ENCODE measurements around the gene PDCD1LG2.
A peak's percentile ranks its signal among the peaks of the same experiment; 100 is the strongest.

PDCD1LG2 gene

DNA sequence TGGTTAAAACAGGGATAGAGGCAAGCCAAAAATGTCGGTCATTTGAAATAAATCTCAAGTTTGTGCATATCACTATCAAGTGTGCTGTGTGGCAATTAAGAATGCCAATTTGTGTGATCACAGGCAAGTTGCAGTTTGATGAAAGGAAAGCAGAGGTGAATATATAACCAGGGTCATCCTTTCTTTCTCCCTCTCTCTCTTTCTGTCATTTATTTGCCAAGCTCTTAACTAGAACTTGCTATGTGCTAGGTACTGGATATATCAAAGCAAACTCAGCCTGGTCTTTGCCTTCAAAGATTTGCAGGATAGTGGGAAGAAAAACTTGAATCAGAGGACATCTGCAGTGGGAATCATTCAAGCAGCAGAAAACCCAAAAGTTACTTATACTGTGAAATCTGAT is 22.0 kb downstream of the PDCD1LG2 start:
- no peak overlapping the region for H3K27ac ChIP-seq (ENCODE audit: low read depth, low read length)
- H3K4me3 ChIP-seq (ENCODE audit: low read depth, low read length), result no peak overlapping the region
- no peaks in the 10 kb centered on the region for H3K79me2 ChIP-seq (ENCODE audit: control insufficient read depth, insufficient read depth, low read length, unreplicated experiment)
- no peak overlapping the region for H2AFZ ChIP-seq (ENCODE audit: low read length, unreplicated experiment)
- no peaks in the 10 kb centered on the region for H3K4me1 ChIP-seq (ENCODE audit: control insufficient read depth, insufficient read depth, low read length, unreplicated experiment)
- no peaks in the 10 kb centered on the region for H3K27me3 ChIP-seq (ENCODE audit: insufficient read depth, low read length)
- peaks cover 31% of the 10 kb centered on the region for H3K36me3 ChIP-seq (ENCODE audit: insufficient read depth, low read length)

DNA sequence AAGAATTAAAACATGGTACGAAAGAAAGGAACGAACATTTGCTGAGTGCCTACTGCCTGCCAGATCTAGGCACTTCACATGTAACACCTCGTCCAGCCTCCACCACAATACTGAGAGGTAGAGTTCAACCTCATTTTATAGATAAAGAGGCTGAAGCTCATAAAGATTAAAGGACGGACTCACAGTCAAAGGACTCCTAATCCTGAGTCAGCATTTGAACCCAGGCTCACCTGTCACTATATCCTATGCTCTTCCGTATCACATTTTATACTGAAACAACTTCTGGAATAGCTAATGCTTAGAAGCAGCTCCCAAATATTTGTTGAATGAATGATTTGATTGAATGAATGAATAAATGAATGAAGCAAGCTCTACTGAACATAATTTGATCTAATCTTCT is 22.5 kb downstream of the PDCD1LG2 start:
- peaks cover 31% of the 10 kb centered on the region for H3K36me3 ChIP-seq (ENCODE audit: insufficient read depth, low read length)
- H2AFZ ChIP-seq (ENCODE audit: low read length, unreplicated experiment), result no peak overlapping the region
- H3K27me3 ChIP-seq (ENCODE audit: insufficient read depth, low read length), result no peaks in the 10 kb centered on the region
- H3K4me3 ChIP-seq (ENCODE audit: low read depth, low read length), result no peak overlapping the region
- no peaks in the 10 kb centered on the region for H3K4me1 ChIP-seq (ENCODE audit: control insufficient read depth, insufficient read depth, low read length, unreplicated experiment)
- H3K27ac ChIP-seq (ENCODE audit: low read depth, low read length), result no peak overlapping the region
- H3K79me2 ChIP-seq (ENCODE audit: control insufficient read depth, insufficient read depth, low read length, unreplicated experiment), result no peaks in the 10 kb centered on the region

DNA sequence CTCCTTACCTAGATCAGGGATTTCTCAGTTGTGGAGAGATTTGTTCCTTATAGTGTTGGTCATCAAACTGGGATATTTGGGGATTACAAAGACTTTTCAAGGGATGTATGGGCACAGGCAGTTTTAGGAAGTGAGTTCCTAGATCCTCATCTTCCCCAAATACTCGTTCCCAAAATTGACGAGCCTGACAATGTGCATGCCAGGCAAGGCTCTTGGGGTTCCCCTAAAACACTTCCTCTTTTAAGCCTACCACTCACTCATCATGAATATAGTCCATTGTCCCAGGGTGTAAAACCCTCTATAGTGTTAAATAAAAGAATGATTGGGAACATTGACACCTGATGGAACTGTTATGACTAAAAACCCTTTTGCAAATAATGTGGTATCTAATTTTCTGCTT is 26.4 kb downstream of the PDCD1LG2 start:
- Histone ChIP-seq H3K36me3 (ENCODE audit: insufficient read depth, low read length) (peaks cover 38% of the 10 kb centered on the region), H3K4me1 (ENCODE audit: control insufficient read depth, insufficient read depth, low read length, unreplicated experiment) (no peaks in the 10 kb centered on the region), H2AFZ (ENCODE audit: low read length, unreplicated experiment) (no peak overlapping the region), H3K27me3 (ENCODE audit: insufficient read depth, low read length) (no peaks in the 10 kb centered on the region), H3K27ac (ENCODE audit: low read depth, low read length) (no peak overlapping the region), H3K79me2 (ENCODE audit: control insufficient read depth, insufficient read depth, low read length, unreplicated experiment) (no peaks in the 10 kb centered on the region), H3K4me3 (ENCODE audit: low read depth, low read length) (no peak overlapping the region)

DNA sequence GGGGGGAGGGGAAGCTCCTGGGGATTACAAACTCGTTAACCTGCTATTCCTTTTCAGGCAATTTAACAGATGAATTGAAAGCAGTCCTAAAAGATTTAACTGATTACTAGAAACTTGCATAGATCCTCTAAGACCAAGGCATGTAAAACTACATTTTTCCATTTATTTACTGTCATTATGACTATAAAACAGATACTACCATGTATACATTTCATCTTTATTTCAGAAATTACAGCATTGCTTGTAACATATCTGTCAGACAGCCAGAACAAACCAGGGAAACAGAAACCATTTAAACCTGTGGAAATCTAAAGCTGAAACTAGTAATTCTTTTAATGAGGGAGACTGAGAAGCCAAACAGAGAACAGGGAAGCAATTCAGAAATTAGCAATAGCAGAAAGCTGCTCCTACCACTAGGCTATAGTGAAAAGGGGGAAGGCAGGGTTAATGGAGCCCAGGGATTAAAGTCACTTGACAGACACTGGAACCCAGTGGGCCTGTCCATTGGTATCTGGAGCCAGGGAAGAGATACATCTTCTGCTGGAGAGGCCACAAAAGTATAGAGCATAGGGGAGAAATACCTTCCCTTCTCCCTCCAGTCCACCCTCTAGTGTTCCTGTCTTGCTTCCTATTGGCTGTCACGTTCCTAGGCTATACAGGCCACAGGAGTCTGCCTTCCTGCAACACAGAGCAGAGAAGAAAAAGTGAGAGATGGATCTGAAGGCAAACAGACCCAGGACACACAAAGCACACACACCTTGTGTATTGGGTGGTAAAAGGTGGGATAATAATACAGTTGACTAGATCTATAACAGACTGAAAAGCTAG is 33.8 kb downstream of the PDCD1LG2 start:
- H3K79me2 ChIP-seq (ENCODE audit: control insufficient read depth, insufficient read depth, low read length, unreplicated experiment), result no peaks in the 10 kb centered on the region
- H2AFZ ChIP-seq (ENCODE audit: low read length, unreplicated experiment), result no peak overlapping the region
- no peak overlapping the region for H3K4me3 ChIP-seq (ENCODE audit: low read depth, low read length)
- H3K27me3 ChIP-seq (ENCODE audit: insufficient read depth, low read length), result no peaks in the 10 kb centered on the region
- H3K36me3 ChIP-seq (ENCODE audit: insufficient read depth, low read length), result peaks cover 7% of the 10 kb centered on the region; the same call in 1 of the 2 replicates
- no peaks in the 10 kb centered on the region for H3K4me1 ChIP-seq (ENCODE audit: control insufficient read depth, insufficient read depth, low read length, unreplicated experiment)
- H3K27ac ChIP-seq (ENCODE audit: low read depth, low read length), result no peak overlapping the region

DNA sequence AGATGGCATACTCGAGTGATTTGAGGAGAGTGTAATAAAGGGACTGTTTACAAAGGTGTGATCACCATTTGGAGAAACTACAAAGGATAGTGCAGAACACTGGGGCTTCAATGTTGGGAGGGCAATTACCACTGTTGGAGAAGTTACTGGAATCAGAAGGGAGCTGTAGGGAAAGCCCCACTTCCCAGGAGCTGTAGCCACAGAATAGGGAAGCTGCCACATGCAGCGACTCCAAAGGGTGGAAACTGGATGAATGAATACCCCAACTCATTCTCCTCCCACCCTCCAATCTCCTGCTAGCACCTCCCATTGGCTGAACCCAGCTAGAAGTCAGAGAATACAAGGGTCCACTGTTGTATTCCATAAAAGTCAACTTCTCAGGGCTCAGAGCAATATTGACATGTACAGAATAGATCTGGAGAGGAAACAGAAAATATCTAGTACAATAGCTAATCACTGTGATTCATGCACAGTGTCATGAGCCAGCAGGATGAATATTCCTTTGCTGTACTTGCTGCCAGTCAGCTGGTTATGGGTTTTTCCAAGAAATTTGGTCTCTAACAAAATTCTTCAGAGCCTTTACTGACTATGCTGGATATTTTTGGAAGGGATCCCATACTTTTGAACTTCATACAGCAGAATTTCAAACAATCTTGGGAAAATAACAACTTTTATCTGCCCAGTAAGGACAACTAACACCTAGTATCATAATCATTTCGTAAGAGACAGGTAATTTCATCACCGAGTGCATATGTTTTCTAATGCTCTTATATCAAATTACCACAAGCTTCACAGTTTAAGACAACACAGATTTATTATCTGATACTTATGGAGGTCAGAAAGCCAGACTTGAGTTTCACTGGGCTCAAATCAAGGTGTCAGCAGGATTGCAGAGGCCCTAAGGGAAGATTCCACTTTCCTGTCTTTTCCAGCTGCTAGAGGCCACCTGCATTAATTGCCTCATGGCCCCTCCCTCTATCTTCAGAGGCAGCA is 39.6 kb downstream of the PDCD1LG2 start:
- Histone ChIP-seq H2AFZ (ENCODE audit: low read length, unreplicated experiment) (no peak overlapping the region), H3K27me3 (ENCODE audit: insufficient read depth, low read length) (no peaks in the 10 kb centered on the region), H3K27ac (ENCODE audit: low read depth, low read length) (peak overlapping the region; percentile 54), H3K4me1 (ENCODE audit: control insufficient read depth, insufficient read depth, low read length, unreplicated experiment) (peaks cover 33% of the 10 kb centered on the region), H3K36me3 (ENCODE audit: insufficient read depth, low read length) (no peaks in the 10 kb centered on the region), H3K4me3 (ENCODE audit: low read depth, low read length) (no peak overlapping the region), H3K79me2 (ENCODE audit: control insufficient read depth, insufficient read depth, low read length, unreplicated experiment) (no peaks in the 10 kb centered on the region)

DNA sequence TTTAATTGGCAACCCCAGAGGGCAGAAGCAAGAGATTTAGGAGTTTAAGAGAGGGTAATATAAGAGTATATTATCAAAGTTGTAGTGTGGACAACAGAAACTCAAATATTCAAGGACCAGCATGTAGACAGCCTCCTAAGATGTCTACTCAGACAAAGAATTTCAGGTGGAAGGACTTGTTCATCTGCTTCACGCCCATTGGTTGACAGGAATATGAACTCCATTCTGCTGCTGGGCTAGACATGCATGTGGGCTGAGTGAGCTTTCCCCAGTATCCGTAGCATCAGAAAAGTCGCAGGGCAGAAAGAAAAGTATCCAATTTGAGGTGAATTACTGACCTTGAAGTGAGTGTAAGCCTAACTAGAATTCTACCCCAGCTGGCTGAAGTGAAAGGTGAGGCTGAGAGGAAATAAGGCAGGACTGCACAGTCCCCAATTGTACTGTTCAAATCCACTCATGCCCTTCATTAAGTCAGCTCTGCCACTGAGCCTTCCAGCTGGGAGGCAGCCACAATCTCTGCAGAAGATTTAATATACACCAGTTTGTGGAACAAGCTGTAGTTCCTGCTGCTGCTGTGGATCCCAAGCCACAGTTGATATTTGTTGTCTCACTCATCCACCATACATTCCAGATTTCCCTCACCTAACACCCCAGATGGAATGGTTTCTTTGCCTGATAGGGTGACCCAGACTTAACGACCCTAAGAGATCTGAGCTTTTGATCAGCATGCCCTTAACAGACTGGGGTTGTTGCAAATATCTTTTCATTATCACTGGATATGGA is 41.2 kb downstream of the PDCD1LG2 start:
- Histone ChIP-seq H2AFZ (ENCODE audit: low read length, unreplicated experiment) (no peak overlapping the region), H3K27me3 (ENCODE audit: insufficient read depth, low read length) (no peaks in the 10 kb centered on the region), H3K36me3 (ENCODE audit: insufficient read depth, low read length) (no peaks in the 10 kb centered on the region), H3K4me3 (ENCODE audit: low read depth, low read length) (no peak overlapping the region), H3K79me2 (ENCODE audit: control insufficient read depth, insufficient read depth, low read length, unreplicated experiment) (no peaks in the 10 kb centered on the region), H3K27ac (ENCODE audit: low read depth, low read length) (no peak overlapping the region), H3K4me1 (ENCODE audit: control insufficient read depth, insufficient read depth, low read length, unreplicated experiment) (peaks cover 33% of the 10 kb centered on the region)

DNA sequence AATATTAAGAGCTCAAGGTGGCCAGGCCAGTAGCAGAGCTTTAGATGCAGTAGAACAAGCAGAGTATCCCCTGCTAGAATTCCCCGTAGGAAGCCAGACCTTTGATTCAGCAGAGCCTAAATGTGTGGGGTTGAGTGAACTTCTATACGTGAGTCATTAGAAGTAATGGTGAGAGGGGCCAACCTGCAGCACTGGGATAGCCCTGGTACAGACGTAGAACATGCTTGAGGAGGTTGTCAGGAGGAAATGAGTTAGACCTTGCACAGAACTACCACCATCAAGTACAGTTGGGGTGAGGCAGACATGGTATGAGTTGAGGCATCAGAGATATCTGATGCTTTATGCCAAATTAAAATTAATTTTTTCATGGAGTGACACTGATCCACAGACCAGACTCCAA is 42.0 kb downstream of the PDCD1LG2 start:
- Histone ChIP-seq H3K4me3 (ENCODE audit: low read depth, low read length) (no peak overlapping the region), H3K36me3 (ENCODE audit: insufficient read depth, low read length) (no peaks in the 10 kb centered on the region), H3K79me2 (ENCODE audit: control insufficient read depth, insufficient read depth, low read length, unreplicated experiment) (no peaks in the 10 kb centered on the region), H2AFZ (ENCODE audit: low read length, unreplicated experiment) (no peak overlapping the region), H3K4me1 (ENCODE audit: control insufficient read depth, insufficient read depth, low read length, unreplicated experiment) (peaks cover 33% of the 10 kb centered on the region), H3K27me3 (ENCODE audit: insufficient read depth, low read length) (no peaks in the 10 kb centered on the region), H3K27ac (ENCODE audit: low read depth, low read length) (no peak overlapping the region)

DNA sequence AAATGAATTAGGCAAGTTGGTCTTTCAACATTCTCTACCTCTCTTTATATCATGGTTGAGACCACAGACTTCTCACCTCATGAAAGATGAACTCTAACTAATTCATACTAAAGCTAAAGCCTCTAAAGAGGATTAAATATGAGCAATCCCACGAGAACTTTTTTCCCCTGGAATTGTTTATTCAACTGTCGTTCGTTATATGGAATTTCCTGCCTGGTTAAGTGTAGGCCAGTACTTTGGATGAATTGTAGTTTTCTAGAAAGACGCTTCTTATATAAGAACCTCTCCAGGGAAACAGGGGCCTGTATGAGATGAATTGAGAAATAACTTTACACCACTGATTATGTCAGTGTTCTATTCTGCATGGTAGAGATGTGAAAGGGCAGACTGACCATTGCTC is 42.9 kb downstream of the PDCD1LG2 start:
- Histone ChIP-seq H2AFZ (ENCODE audit: low read length, unreplicated experiment) (no peak overlapping the region), H3K27ac (ENCODE audit: low read depth, low read length) (peak overlapping the region; percentile 32), H3K4me3 (ENCODE audit: low read depth, low read length) (no peak overlapping the region), H3K79me2 (ENCODE audit: control insufficient read depth, insufficient read depth, low read length, unreplicated experiment) (no peaks in the 10 kb centered on the region), H3K4me1 (ENCODE audit: control insufficient read depth, insufficient read depth, low read length, unreplicated experiment) (peaks cover 33% of the 10 kb centered on the region), H3K27me3 (ENCODE audit: insufficient read depth, low read length) (no peaks in the 10 kb centered on the region), H3K36me3 (ENCODE audit: insufficient read depth, low read length) (no peaks in the 10 kb centered on the region)

DNA sequence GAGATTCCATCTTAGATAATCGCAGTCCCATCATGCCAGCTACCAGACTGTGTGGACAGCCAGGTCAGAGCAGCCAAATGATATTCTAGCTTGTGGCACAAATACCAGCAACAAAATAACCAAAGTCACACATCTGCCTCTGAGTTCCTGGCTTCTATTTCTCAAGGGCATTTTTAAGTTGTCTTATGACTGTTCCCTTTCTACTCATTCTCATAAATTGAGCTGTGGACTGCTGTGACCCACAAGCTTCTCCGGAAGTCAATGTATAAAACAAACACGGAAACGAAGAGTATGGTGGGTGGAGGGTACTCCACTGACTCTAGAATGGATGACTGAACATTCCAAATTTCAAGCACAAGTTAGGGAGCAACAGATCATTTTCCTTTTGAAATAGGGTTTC is 43.9 kb downstream of the PDCD1LG2 start:
- Histone ChIP-seq H2AFZ (ENCODE audit: low read length, unreplicated experiment) (no peak overlapping the region), H3K4me1 (ENCODE audit: control insufficient read depth, insufficient read depth, low read length, unreplicated experiment) (peaks cover 32% of the 10 kb centered on the region), H3K4me3 (ENCODE audit: low read depth, low read length) (no peak overlapping the region), H3K36me3 (ENCODE audit: insufficient read depth, low read length) (no peaks in the 10 kb centered on the region), H3K27ac (ENCODE audit: low read depth, low read length) (no peak overlapping the region), H3K79me2 (ENCODE audit: control insufficient read depth, insufficient read depth, low read length, unreplicated experiment) (no peaks in the 10 kb centered on the region), H3K27me3 (ENCODE audit: insufficient read depth, low read length) (no peaks in the 10 kb centered on the region)

DNA sequence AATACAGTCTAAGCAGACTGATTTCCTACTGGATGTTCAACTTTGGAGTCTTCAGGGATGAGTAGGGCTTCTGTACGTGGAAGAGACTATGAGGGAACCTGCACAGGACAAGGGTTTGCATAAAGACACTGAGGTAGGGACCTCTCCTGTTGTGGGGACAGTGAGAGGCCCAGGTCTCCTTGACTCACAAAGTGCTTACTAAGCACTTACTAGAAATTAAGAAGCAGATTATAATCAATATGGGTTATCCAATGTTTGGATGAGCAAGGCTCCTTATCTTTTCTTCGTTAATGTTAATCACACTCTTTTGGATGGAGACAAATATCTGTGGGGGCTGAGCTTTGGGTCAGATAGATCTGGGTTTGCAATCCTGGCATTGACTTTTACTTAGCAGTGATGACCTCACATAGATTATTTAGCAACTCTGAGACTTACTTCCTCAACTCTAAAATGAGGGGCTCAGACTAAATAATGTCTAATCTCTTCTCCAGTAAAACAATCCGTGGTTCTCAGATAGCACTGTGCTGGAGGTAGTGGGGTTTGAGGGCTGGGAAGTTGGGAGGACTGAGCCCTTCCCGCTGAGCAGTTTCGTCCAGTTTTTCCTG is 45.9 kb downstream of the PDCD1LG2 start:
- no peak overlapping the region for H3K4me3 ChIP-seq (ENCODE audit: low read depth, low read length)

More for the DNA sequence above, 45.9 kb downstream of the PDCD1LG2 start:
- Histone ChIP-seq H3K27me3 (ENCODE audit: insufficient read depth, low read length) (no peaks in the 10 kb centered on the region), H3K27ac (ENCODE audit: low read depth, low read length) (no peak overlapping the region), H3K79me2 (ENCODE audit: control insufficient read depth, insufficient read depth, low read length, unreplicated experiment) (no peaks in the 10 kb centered on the region), H3K4me1 (ENCODE audit: control insufficient read depth, insufficient read depth, low read length, unreplicated experiment) (peaks cover 19% of the 10 kb centered on the region), H3K36me3 (ENCODE audit: insufficient read depth, low read length) (no peaks in the 10 kb centered on the region), H2AFZ (ENCODE audit: low read length, unreplicated experiment) (no peak overlapping the region)
